H1 (cell line): ENCODE data around the gene TXNRD3.

Experiments used
- CTCF ChIP-seq, 3 experiments: IDR thresholded peaks; 1 replicate in 2 of 3; 2 replicates in 1 of 3; pipeline versions ENCODE4 v1.5.1 to v1.6.1; 2011; ENCODE audit warnings: low read length in 3 of 3, mild to moderate bottlenecking in 3 of 3, inconsistent platforms in 2 of 3, low read depth in 1 of 3, moderate library complexity in 1 of 3; ENCODE audit not compliant: insufficient read depth in 1 of 3; ENCODE audit errors: control extremely low read depth in 1 of 3
- EZH2 ChIP-seq: fragments of 200-600 bp; sonication (generic); IDR thresholded peaks from 2 replicates; pipeline ENCODE4 v1.7.1; 2012; ENCODE audit warnings: low read depth, mild to moderate bottlenecking, moderate library complexity, low read length, inconsistent platforms; ENCODE audit not compliant: severe bottlenecking
- POLR2AphosphoS5 ChIP-seq: IDR thresholded peaks from 2 replicates; pipeline ENCODE4 v1.6.1; 2011; ENCODE audit warnings: low read depth, low read length

- TF ChIP-seq POLR2AphosphoS5 (no peak), CTCF (IDR thresholded peaks at IDR 0.05; ENCODE audit: control extremely low read depth in 1 of 3, insufficient read depth in 1 of 3, low read depth in 1 of 3, low read length in 3 of 3) (no peak), EZH2 (no peak)
These were observed 6.8 kb upstream of the TXNRD3 start for GRCh38 chr3:126661532-126662364.
